ENCODE measurements around the gene OPRD1.

Gene OPRD1

GRCh38 chr1:28855046-28855445 is 43.1 kb downstream of the OPRD1 start:
- DNase-seq (ENCODE audit: low spot score), result no peak
- no peak for TF ChIP-seq CTCF (IDR thresholded peaks at IDR 0.05; ENCODE audit: borderline replicate concordance, control extremely low read depth, extremely low read depth, insufficient read depth, missing control alignments)
- in situ Hi-C loops (cut with MboI; ENCODE audit: low sequenced_read_pairs, unreplicated experiment), result no loop called here

GRCh38 chr1:28855469-28855951 is 43.5 kb downstream of the OPRD1 start:
- TF ChIP-seq CTCF (IDR thresholded peaks at IDR 0.05; ENCODE audit: borderline replicate concordance, control extremely low read depth, extremely low read depth, insufficient read depth, missing control alignments), result no peak
- DNase-seq (ENCODE audit: low spot score), result no peak
- in situ Hi-C loops (cut with MboI; ENCODE audit: low sequenced_read_pairs, unreplicated experiment), result no loop called here

- in situ Hi-C loops (cut with MboI; ENCODE audit: low sequenced_read_pairs, unreplicated experiment), result no loop called here
- DNase-seq (ENCODE audit: low spot score), result no peak
- no peak for TF ChIP-seq CTCF (IDR thresholded peaks at IDR 0.05; ENCODE audit: borderline replicate concordance, control extremely low read depth, extremely low read depth, insufficient read depth, missing control alignments)
These were observed 44.0 kb downstream of the OPRD1 start for GRCh38 chr1:28855969-28856368.

- no peak for TF ChIP-seq CTCF (IDR thresholded peaks at IDR 0.05; ENCODE audit: borderline replicate concordance, control extremely low read depth, extremely low read depth, insufficient read depth, missing control alignments)
- in situ Hi-C loops (cut with MboI; ENCODE audit: low sequenced_read_pairs, unreplicated experiment), result no loop called here
- DNase-seq (ENCODE audit: low spot score), result no peak
These were observed 48.5 kb downstream of the OPRD1 start for GRCh38 chr1:28860332-28861073.

GRCh38 chr1:28862571-28863403 is 50.8 kb downstream of the OPRD1 start:
- in situ Hi-C loops (cut with MboI; ENCODE audit: low sequenced_read_pairs, unreplicated experiment), result no loop called here
- no peak for TF ChIP-seq CTCF (IDR thresholded peaks at IDR 0.05; ENCODE audit: borderline replicate concordance, control extremely low read depth, extremely low read depth, insufficient read depth, missing control alignments)
- no peak for DNase-seq (ENCODE audit: low spot score)

- in situ Hi-C loops (cut with MboI; ENCODE audit: low sequenced_read_pairs, unreplicated experiment), result loop anchor here (5.0 kb wide), 1 partner anchor 72 kb away; no protein-coding TSS in a partner anchor
- no peak for DNase-seq (ENCODE audit: low spot score)
- TF ChIP-seq CTCF (IDR thresholded peaks at IDR 0.05; ENCODE audit: borderline replicate concordance, control extremely low read depth, extremely low read depth, insufficient read depth, missing control alignments), result no peak
These were observed 52.7 kb downstream of the OPRD1 start for GRCh38 chr1:28864695-28865094.
